ENCODE results near the gene SNRNP40. TPM values are rescaled to one million over a fixed set of nuclear protein-coding genes. Genes with fewer than 3 reads are reported as not detected.

The SNRNP40 gene
- total and polyA plus RNA-seq, 2 experiments from 2014 or later = 46.9 to 59.1 TPM

GRCh38 chr1:31248276-31248675, 48.3 kb downstream of the SNRNP40 start:
- Histone ChIP-seq H3K27me3 (peaks cover 3% of the 10 kb centered on the region), H3K4me2 (no peak overlapping the region), H3K79me2 (no peaks in the 10 kb centered on the region), H3K4me3 (no peak overlapping the region), H2AFZ (no peak overlapping the region), H3K27ac (no peak overlapping the region), H4K20me1 (ENCODE audit: insufficient read depth, poor library complexity, severe bottlenecking) (no peaks in the 10 kb centered on the region), H3K9me3 (ENCODE audit: low read depth) (no peaks in the 10 kb centered on the region), H3K36me3 (replicated peaks; ENCODE audit: insufficient read depth, low read depth) (no peaks in the 10 kb centered on the region), H3K9me2 (replicated peaks; ENCODE audit: insufficient read depth) (no peaks in the 10 kb centered on the region), H3K4me1 (ENCODE audit: insufficient read depth) (no peaks in the 10 kb centered on the region)
- TF ChIP-seq EZH2 (IDR thresholded peaks at IDR 0.05; ENCODE audit: borderline replicate concordance) (no peak), EZH2phosphoT487 (IDR thresholded peaks at IDR 0.05; ENCODE audit: low read depth, severe bottlenecking, unreplicated experiment) (no peak), CTCF (IDR thresholded peaks at IDR 0.05; ENCODE audit: poor library complexity) (no peak)
- no peak for DNase-seq (ENCODE audit: low spot score)
- WGBS (ENCODE audit: low lambda C conversion rate, missing lambda C conversion rate) = 89% methylated on average over 4 of the region's 4 CpGs

- H3K27me3 ChIP-seq = peaks cover 23% of the 10 kb centered on the region
- 70% methylated on average over 4 of the region's 4 CpGs for WGBS (ENCODE audit: low lambda C conversion rate, missing lambda C conversion rate)
- H3K4me3 ChIP-seq = no peak overlapping the region
- no peak overlapping the region for H2AFZ ChIP-seq
- H3K4me1 ChIP-seq (ENCODE audit: insufficient read depth) = peaks cover 4% of the 10 kb centered on the region
- H4K20me1 ChIP-seq (ENCODE audit: insufficient read depth, poor library complexity, severe bottlenecking) = no peaks in the 10 kb centered on the region
- no peak for TF ChIP-seq EZH2phosphoT487 (IDR thresholded peaks at IDR 0.05; ENCODE audit: low read depth, severe bottlenecking, unreplicated experiment)
- TF ChIP-seq CTCF (IDR thresholded peaks at IDR 0.05; ENCODE audit: poor library complexity) = no peak
- no peak for TF ChIP-seq EZH2 (IDR thresholded peaks at IDR 0.05; ENCODE audit: borderline replicate concordance)
- no peaks in the 10 kb centered on the region for H3K9me2 ChIP-seq (replicated peaks; ENCODE audit: insufficient read depth)
- H3K79me2 ChIP-seq = no peaks in the 10 kb centered on the region
- no peaks in the 10 kb centered on the region for H3K36me3 ChIP-seq (replicated peaks; ENCODE audit: insufficient read depth, low read depth)
- no peak overlapping the region for H3K4me2 ChIP-seq
- no peak overlapping the region for H3K27ac ChIP-seq
- H3K9me3 ChIP-seq (ENCODE audit: low read depth) = no peaks in the 10 kb centered on the region
- DNase-seq (ENCODE audit: low spot score) = no peak
Measured at GRCh38 chr1:31244326-31244725, 52.3 kb downstream of the SNRNP40 start.

- Histone ChIP-seq H3K4me1 (ENCODE audit: insufficient read depth) (peaks cover 9% of the 10 kb centered on the region), H3K9me2 (replicated peaks; ENCODE audit: insufficient read depth) (no peaks in the 10 kb centered on the region), H3K27ac (no peak overlapping the region), H3K79me2 (no peaks in the 10 kb centered on the region), H3K36me3 (replicated peaks; ENCODE audit: insufficient read depth, low read depth) (no peaks in the 10 kb centered on the region), H3K4me2 (no peak overlapping the region), H3K9me3 (ENCODE audit: low read depth) (no peaks in the 10 kb centered on the region), H4K20me1 (ENCODE audit: insufficient read depth, poor library complexity, severe bottlenecking) (no peaks in the 10 kb centered on the region), H3K4me3 (no peak overlapping the region), H2AFZ (no peak overlapping the region), H3K27me3 (peaks cover 27% of the 10 kb centered on the region)
- no peak for DNase-seq (ENCODE audit: low spot score)
- no peak for TF ChIP-seq EZH2 (IDR thresholded peaks at IDR 0.05; ENCODE audit: borderline replicate concordance)
- no peak for TF ChIP-seq CTCF (IDR thresholded peaks at IDR 0.05; ENCODE audit: poor library complexity)
- TF ChIP-seq EZH2phosphoT487 (IDR thresholded peaks at IDR 0.05; ENCODE audit: low read depth, severe bottlenecking, unreplicated experiment) = no peak
- WGBS (ENCODE audit: low lambda C conversion rate, missing lambda C conversion rate) = 72% methylated on average over 10 of the region's 10 CpGs
Measured at GRCh38 chr1:31243501-31244286, 52.9 kb downstream of the SNRNP40 start.
